ENCODE results near the gene QRICH1. TPM values are rescaled to one million over a fixed set of nuclear protein-coding genes. Genes with fewer than 3 reads are reported as not detected.

The QRICH1 gene
- total and polyA plus RNA-seq, 10 of the 15 experiments (the other 5 are each of a cell fraction or from before 2014, with no cell fraction given), result 22.2 to 116 (median 81.4) TPM

DNA sequence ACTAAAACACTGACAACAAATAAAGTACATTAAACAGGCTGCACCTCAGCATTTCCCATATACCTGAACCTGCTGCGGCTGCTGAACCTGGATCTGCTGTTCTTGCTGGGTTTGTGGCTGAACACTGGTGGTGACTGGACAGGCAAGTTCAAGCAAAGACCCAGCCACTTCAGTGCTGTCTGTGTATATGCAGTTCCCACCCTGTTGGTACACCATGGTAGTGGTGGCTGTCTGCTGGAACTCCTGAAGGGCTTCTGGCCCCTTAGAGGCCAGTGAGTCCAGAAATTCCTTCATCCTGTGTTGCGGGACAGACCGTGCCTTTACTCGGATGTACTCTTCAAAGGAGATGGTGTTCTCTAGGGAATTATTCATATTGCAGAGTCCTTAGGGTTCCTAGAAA is 17.2 kb downstream of the QRICH1 start:
- no peak overlapping the region for H3K27ac ChIP-seq (ENCODE audit: control insufficient read depth, insufficient read depth)
- RAD21 ChIA-PET (ENCODE audit: unreplicated experiment), result no interaction called here
- no peak for FAIRE-seq
- CTCF ChIA-PET, result no interaction called here
- H3K4me1 ChIP-seq (ENCODE audit: control insufficient read depth, insufficient read depth, low read length), result no peaks in the 10 kb centered on the region
- no peaks in the 10 kb centered on the region for H4K20me1 ChIP-seq (ENCODE audit: control insufficient read depth, insufficient read depth)
- TF ChIP-seq CREB1 (IDR thresholded peaks at IDR 0.05; ENCODE audit: low read depth), result no peak
- TF ChIP-seq BRCA1 (IDR thresholded peaks at IDR 0.05; ENCODE audit: low read depth, low read length), result no peak
- TF ChIP-seq, protein P1, sequence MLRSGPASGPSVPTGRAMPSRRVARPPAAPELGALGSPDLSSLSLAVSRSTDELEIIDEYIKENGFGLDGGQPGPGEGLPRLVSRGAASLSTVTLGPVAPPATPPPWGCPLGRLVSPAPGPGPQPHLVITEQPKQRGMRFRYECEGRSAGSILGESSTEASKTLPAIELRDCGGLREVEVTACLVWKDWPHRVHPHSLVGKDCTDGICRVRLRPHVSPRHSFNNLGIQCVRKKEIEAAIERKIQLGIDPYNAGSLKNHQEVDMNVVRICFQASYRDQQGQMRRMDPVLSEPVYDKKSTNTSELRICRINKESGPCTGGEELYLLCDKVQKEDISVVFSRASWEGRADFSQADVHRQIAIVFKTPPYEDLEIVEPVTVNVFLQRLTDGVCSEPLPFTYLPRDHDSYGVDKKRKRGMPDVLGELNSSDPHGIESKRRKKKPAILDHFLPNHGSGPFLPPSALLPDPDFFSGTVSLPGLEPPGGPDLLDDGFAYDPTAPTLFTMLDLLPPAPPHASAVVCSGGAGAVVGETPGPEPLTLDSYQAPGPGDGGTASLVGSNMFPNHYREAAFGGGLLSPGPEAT (IDR thresholded peaks at IDR 0.05; ENCODE audit: low read depth), result no peak
- no peak for TF ChIP-seq BHLHE40 (IDR thresholded peaks at IDR 0.05; ENCODE audit: borderline replicate concordance in 1 of 2, low read depth in 2 of 2, low read length in 1 of 2)
- SMC1A ChIA-PET (ENCODE audit: uncharacterized antibody, unreplicated experiment), result interaction anchor here (0.7 kb wide), 1 partner anchor 15 kb away, joined by 3 read pairs; no protein-coding TSS in a partner anchor
- H3K36me3 ChIP-seq (ENCODE audit: control insufficient read depth in 2 of 2, insufficient read depth in 2 of 2, low read length in 1 of 2), result peaks cover 13 to 15% of the 10 kb centered on the region in 2 experiments
- no peak for DNase-seq (ENCODE audit: low read depth, low spot score)
- H3K9ac ChIP-seq (ENCODE audit: control insufficient read depth, insufficient read depth, low read length), result no peak overlapping the region
- H2AFZ ChIP-seq (ENCODE audit: control insufficient read depth, low read depth, low read length), result no peak overlapping the region
- no peaks in the 10 kb centered on the region for H3K9me3 ChIP-seq (replicated peaks; ENCODE audit: control insufficient read depth, insufficient read depth, low read length)
- H3K27me3 ChIP-seq (replicated peaks in 1 of 2; ENCODE audit: control insufficient read depth in 2 of 2, insufficient read depth in 2 of 2, low read length in 1 of 2), result no peaks in the 10 kb centered on the region
- H3K79me2 ChIP-seq (ENCODE audit: control insufficient read depth, insufficient read depth, low read length), result peaks cover 14% of the 10 kb centered on the region
- intact Hi-C loops (cut with micrococcal nuclease; ENCODE audit: unreplicated experiment), result no loop called here
- H3K4me3 ChIP-seq, result no peak overlapping the region
- WGBS (ENCODE audit: insufficient coverage, insufficient replicate concordance, low lambda C conversion rate, missing lambda C conversion rate), result 97% methylated on average over 4 of the region's 4 CpGs
- in situ Hi-C loops (cut with MboI), result no loop called here
- POLR2A ChIA-PET, result interaction anchor here (1.4 kb wide), 1 partner anchor 19 kb away, joined by 3 read pairs; no protein-coding TSS in a partner anchor
- H3K4me2 ChIP-seq (ENCODE audit: control insufficient read depth, insufficient read depth), result no peak overlapping the region
- BruUV-seq (replicated peaks), result TSS peak; percentile 37
- no peak for ATAC-seq

DNA sequence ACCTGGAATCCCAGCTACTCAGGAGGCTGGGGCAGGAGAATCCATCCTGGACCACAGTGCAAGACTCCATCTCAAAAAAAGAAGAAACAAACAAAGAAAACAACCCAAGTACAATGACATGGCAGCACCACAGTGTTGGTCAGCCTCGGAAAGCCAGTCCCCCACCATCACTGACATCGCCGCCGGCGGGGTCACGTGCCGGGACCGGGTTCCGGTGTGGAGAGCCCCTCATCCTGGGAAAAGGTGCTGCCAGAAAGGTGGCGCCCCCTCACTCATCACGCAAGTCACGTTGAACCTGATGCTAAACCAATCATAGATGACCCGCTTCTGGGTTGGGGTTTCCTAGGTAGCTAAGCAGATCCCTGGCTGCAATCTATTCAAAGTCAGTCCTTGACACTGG is 17.8 kb downstream of the QRICH1 start:
- ChIA-PET RAD21 (ENCODE audit: unreplicated experiment) (no interaction called here), SMC1A (ENCODE audit: uncharacterized antibody, unreplicated experiment) (interaction anchor here (0.6 kb wide), 2 partner anchors 130 to 202 kb away, joined by 3 read pairs; no protein-coding TSS in a partner anchor), CTCF (no interaction called here), POLR2A (interaction anchor here (1.4 kb wide), 1 partner anchor 19 kb away, joined by 3 read pairs; no protein-coding TSS in a partner anchor)
- Histone ChIP-seq H4K20me1 (ENCODE audit: control insufficient read depth, insufficient read depth) (no peaks in the 10 kb centered on the region), H3K36me3 (ENCODE audit: control insufficient read depth in 2 of 2, insufficient read depth in 2 of 2, low read length in 1 of 2) (peaks cover 13 to 19% of the 10 kb centered on the region in 2 experiments), H3K4me2 (ENCODE audit: control insufficient read depth, insufficient read depth) (no peak overlapping the region), H3K9me3 (replicated peaks; ENCODE audit: control insufficient read depth, insufficient read depth, low read length) (no peaks in the 10 kb centered on the region), H3K27me3 (replicated peaks in 1 of 2; ENCODE audit: control insufficient read depth in 2 of 2, insufficient read depth in 2 of 2, low read length in 1 of 2) (no peaks in the 10 kb centered on the region), H3K27ac (ENCODE audit: control insufficient read depth, insufficient read depth) (no peak overlapping the region), H3K4me1 (ENCODE audit: control insufficient read depth, insufficient read depth, low read length) (no peaks in the 10 kb centered on the region), H3K79me2 (ENCODE audit: control insufficient read depth, insufficient read depth, low read length) (peaks cover 11% of the 10 kb centered on the region), H3K4me3 (no peak overlapping the region), H2AFZ (ENCODE audit: control insufficient read depth, low read depth, low read length) (no peak overlapping the region), H3K9ac (ENCODE audit: control insufficient read depth, insufficient read depth, low read length) (no peak overlapping the region)
- ATAC-seq (no peak), DNase-seq (ENCODE audit: low read depth, low spot score) (no peak), FAIRE-seq (no peak)
- BruUV-seq (replicated peaks), result no TSS peak
- WGBS (ENCODE audit: insufficient coverage, insufficient replicate concordance, low lambda C conversion rate, missing lambda C conversion rate), result 91% methylated on average over 13 of the region's 13 CpGs
- in situ Hi-C loops (cut with MboI), result no loop called here
- intact Hi-C loops (cut with micrococcal nuclease; ENCODE audit: unreplicated experiment), result no loop called here
- TF ChIP-seq KLF5 (IDR thresholded peaks at IDR 0.05; ENCODE audit: partially characterized antibody) (no peak), NFIC (IDR thresholded peaks at IDR 0.05; ENCODE audit: low read depth, low read length) (no peak), CHD4 (IDR thresholded peaks at IDR 0.05) (no peak), SUZ12 (IDR thresholded peaks at IDR 0.05; ENCODE audit: unreplicated experiment) (no peak)
- TF ChIP-seq, protein P2, sequence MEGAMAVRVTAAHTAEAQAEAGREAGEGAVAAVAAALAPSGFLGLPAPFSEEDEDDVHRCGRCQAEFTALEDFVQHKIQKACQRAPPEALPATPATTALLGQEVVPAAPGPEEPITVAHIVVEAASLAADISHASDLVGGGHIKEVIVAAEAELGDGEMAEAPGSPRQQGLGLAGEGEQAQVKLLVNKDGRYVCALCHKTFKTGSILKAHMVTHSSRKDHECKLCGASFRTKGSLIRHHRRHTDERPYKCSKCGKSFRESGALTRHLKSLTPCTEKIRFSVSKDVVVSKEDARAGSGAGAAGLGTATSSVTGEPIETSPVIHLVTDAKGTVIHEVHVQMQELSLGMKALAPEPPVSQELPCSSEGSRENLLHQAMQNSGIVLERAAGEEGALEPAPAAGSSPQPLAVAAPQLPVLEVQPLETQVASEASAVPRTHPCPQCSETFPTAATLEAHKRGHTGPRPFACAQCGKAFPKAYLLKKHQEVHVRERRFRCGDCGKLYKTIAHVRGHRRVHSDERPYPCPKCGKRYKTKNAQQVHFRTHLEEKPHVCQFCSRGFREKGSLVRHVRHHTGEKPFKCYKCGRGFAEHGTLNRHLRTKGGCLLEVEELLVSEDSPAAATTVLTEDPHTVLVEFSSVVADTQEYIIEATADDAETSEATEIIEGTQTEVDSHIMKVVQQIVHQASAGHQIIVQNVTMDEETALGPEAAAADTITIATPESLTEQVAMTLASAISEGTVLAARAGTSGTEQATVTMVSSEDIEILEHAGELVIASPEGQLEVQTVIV (IDR thresholded peaks at IDR 0.05; ENCODE audit: borderline replicate concordance, partially characterized antibody), result no peak
